CD4-positive, alpha-beta memory T cell (primary cell): ENCODE measurements around the gene ZNF536. TPM values are rescaled to one million over a fixed set of nuclear protein-coding genes. Genes with fewer than 3 reads are reported as not detected.

ENCODE experiments used
- CTCF ChIA-PET: fragments of 350-600 bp; sonication (Branson Sonifier 250); formaldehyde crosslinking; loops from one replicate; lab custom pipeline; 2021; ENCODE audit warnings: inconsistent platforms; ENCODE audit not compliant: partially characterized antibody; lab: Charles Lee
- POLR2A ChIA-PET: fragments of 350-600 bp; sonication (Branson Sonifier 250); formaldehyde crosslinking; loops from one replicate; lab custom pipeline; 2021; ENCODE audit not compliant: partially characterized antibody; lab: Charles Lee
- DNase-seq, 5 donors: peaks; one replicate each; pipeline versions ENCODE4 v3.0.0 to v3.0.0-alpha.2; 2020 to 2022; ENCODE audit warnings: mixed read lengths in 1 of 5
- H3K27ac ChIP-seq: one replicate; pipeline ENCODE4 v1.7.0; 2013; ENCODE audit warnings: low read depth, low read length
- H3K27me3 ChIP-seq: 2 replicates; pipeline ENCODE4 v1.7.0; 2013; ENCODE audit warnings: mild to moderate bottlenecking, low read length, moderate library complexity; ENCODE audit not compliant: insufficient read depth
- H3K36me3 ChIP-seq: 2 replicates; pipeline ENCODE4 v1.7.0; 2013; ENCODE audit warnings: mild to moderate bottlenecking, low read length, moderate library complexity; ENCODE audit not compliant: insufficient read depth
- H3K4me1 ChIP-seq: 2 replicates; pipeline ENCODE4 v1.7.0; 2013; ENCODE audit warnings: mild to moderate bottlenecking, low read length, moderate library complexity; ENCODE audit not compliant: insufficient read depth
- H3K4me3 ChIP-seq, 2 donors: one replicate each; pipeline ENCODE4 v1.7.0; 2013; ENCODE audit warnings: low read length in 2 of 2, mild to moderate bottlenecking in 1 of 2
- H3K9me3 ChIP-seq, 2 donors: one replicate each; pipeline ENCODE4 v1.7.0; 2013; ENCODE audit warnings: low read length in 2 of 2, control low read depth in 1 of 2; ENCODE audit not compliant: control insufficient read depth in 1 of 2
- H3K27ac Mint-ChIP-seq, 7 donors: one replicate each; pipeline ENCODE4 v1.8.0; 2020 to 2021; ENCODE audit warnings: mixed read lengths in 7 of 7, mild to moderate bottlenecking in 6 of 7, inconsistent platforms in 3 of 7, moderate library complexity in 3 of 7
- H3K27me3 Mint-ChIP-seq, 2 donors: one replicate each; pipeline ENCODE4 v1.8.0; 2020 to 2021; ENCODE audit warnings: mixed read lengths in 2 of 2
- H3K36me3 Mint-ChIP-seq, 2 donors: one replicate each; pipeline ENCODE4 v1.8.0; 2020 to 2021; ENCODE audit warnings: mixed read lengths in 2 of 2, inconsistent platforms in 1 of 2, mild to moderate bottlenecking in 1 of 2
- H3K4me1 Mint-ChIP-seq, 4 donors: one replicate each; pipeline ENCODE4 v1.8.0; 2020 to 2021; ENCODE audit warnings: mixed read lengths in 4 of 4, mild to moderate bottlenecking in 1 of 4
- H3K4me3 Mint-ChIP-seq, 8 donors: one replicate each; pipeline ENCODE4 v1.8.0; 2020 to 2021; ENCODE audit warnings: mixed read lengths in 8 of 8, mild to moderate bottlenecking in 7 of 8, moderate library complexity in 6 of 8, inconsistent platforms in 3 of 8
- H3K9me3 Mint-ChIP-seq, 8 donors: one replicate each; pipeline ENCODE4 v1.8.0; 2020 to 2021; ENCODE audit warnings: mixed read lengths in 8 of 8, mild to moderate bottlenecking in 5 of 8, inconsistent platforms in 3 of 8, moderate library complexity in 1 of 8
- intact Hi-C: fragments of 100-400 bp; cut with micrococcal nuclease; formaldehyde crosslinking; loops from one replicate; pipeline ENCODE4 v1.15.1; 2023
- polyA plus RNA-seq, 2 donors: library from polyadenylated mRNA; unstranded; fragments of 300-500 nt; fragmentation: Illumina TruSeq; gene quantifications; one replicate each; pipeline ENCODE4 v1.2.3, GENCODE V29; 2021
- total RNA-seq, 2 experiments: library from RNA; stranded (reverse); gene quantifications; one replicate each; pipeline ENCODE4 v1.2.3, GENCODE V29; 2021

The ZNF536 gene
- total and polyA plus RNA-seq, 4 experiments from 2014 or later = 0.20 TPM; not detected in 3

DNA sequence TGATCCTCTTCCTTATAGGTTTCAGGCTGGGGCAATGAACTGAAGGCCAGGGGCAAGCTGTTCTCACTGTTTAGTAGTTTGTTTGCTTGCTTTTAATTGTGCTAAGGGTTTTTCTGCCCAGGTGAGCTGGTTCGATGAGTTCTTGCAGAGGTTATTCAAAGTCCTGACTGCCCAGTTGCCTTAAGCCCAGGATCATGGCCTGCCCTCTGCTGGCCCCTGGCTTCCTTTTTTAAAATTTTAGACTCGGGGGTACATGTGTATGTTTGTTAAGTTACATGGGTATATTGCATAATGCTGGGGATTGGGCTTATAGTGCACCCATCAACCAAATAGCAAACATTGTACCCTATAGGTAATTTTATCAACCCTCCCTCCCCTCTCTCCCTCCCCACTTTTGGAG lies 65.7 kb downstream of the ZNF536 start:
- H3K4me1 ChIP-seq = no peaks in the 10 kb centered on the region
- Mint-ChIP-seq H3K9me3 (peaks cover 0 to 4% (median 0%) of the 10 kb centered on the region in 8 donors), H3K4me1 (no peaks in the 10 kb centered on the region), H3K36me3 (no peaks in the 10 kb centered on the region), H3K27ac (no peak overlapping the region), H3K27me3 (no peaks in the 10 kb centered on the region), H3K4me3 (no peak overlapping the region)
- no peak overlapping the region for H3K4me3 ChIP-seq
- no peaks in the 10 kb centered on the region for H3K36me3 ChIP-seq
- ChIA-PET CTCF (no interaction called here), POLR2A (no interaction called here)
- H3K27me3 ChIP-seq = no peaks in the 10 kb centered on the region
- no peak for DNase-seq
- intact Hi-C loops = no loop called here
- H3K9me3 ChIP-seq = no peaks in the 10 kb centered on the region
- H3K27ac ChIP-seq = no peak overlapping the region

- no peak overlapping the region for H3K27ac ChIP-seq
- no peaks in the 10 kb centered on the region for H3K9me3 ChIP-seq
Observed at GRCh38 chr19:30439310-30439709, 67.1 kb downstream of the ZNF536 start.

DNA sequence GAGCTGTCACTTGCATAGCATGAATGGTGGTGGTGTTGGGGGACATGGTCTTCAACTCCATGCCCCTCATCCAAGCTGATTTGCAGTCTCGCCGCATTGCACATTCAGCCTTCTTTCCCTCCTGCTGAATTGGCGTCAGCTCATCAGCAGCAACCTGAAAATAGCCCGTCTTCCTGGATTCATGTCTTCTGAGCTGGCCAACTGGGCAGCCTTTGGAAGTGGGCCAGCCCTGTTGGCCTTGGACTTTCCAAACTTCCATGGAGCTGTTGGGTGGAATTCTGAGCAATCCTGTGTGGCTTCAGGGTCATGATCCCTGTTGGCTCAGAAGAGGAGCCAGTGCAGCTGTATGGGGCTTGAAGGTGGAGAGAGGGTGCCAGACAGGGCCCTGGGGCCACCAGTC lies 68.8 kb downstream of the ZNF536 start:
- Histone ChIP-seq H3K27ac (no peak overlapping the region), H3K4me1 (no peaks in the 10 kb centered on the region), H3K9me3 (no peaks in the 10 kb centered on the region), H3K36me3 (no peaks in the 10 kb centered on the region), H3K27me3 (no peaks in the 10 kb centered on the region), H3K4me3 (no peak overlapping the region)
- no peaks in the 10 kb centered on the region for H3K27me3 Mint-ChIP-seq
- intact Hi-C loops = no loop called here
- no peaks in the 10 kb centered on the region for H3K36me3 Mint-ChIP-seq
- no peak overlapping the region for H3K27ac Mint-ChIP-seq
- CTCF ChIA-PET = no interaction called here
- DNase-seq = no peak
- H3K9me3 Mint-ChIP-seq = peaks cover 0 to 7% (median 0%) of the 10 kb centered on the region in 8 donors
- H3K4me3 Mint-ChIP-seq = no peak overlapping the region
- POLR2A ChIA-PET = no interaction called here
- H3K4me1 Mint-ChIP-seq = no peaks in the 10 kb centered on the region

More at GRCh38 chr19:30439310-30439709, 67.1 kb downstream of the ZNF536 start:
- no peaks in the 10 kb centered on the region for H3K36me3 ChIP-seq
- H3K9me3 Mint-ChIP-seq = peaks cover 0 to 7% (median 0%) of the 10 kb centered on the region in 8 donors
- no peaks in the 10 kb centered on the region for H3K36me3 Mint-ChIP-seq
- ChIA-PET POLR2A (no interaction called here), CTCF (no interaction called here)
- intact Hi-C loops = no loop called here
- DNase-seq = no peak
- H3K27ac Mint-ChIP-seq = no peak overlapping the region
- no peaks in the 10 kb centered on the region for H3K27me3 Mint-ChIP-seq
- no peaks in the 10 kb centered on the region for H3K4me1 Mint-ChIP-seq
- no peak overlapping the region for H3K4me3 ChIP-seq
- no peaks in the 10 kb centered on the region for H3K4me1 ChIP-seq
- no peaks in the 10 kb centered on the region for H3K27me3 ChIP-seq
- H3K4me3 Mint-ChIP-seq = no peak overlapping the region

DNA sequence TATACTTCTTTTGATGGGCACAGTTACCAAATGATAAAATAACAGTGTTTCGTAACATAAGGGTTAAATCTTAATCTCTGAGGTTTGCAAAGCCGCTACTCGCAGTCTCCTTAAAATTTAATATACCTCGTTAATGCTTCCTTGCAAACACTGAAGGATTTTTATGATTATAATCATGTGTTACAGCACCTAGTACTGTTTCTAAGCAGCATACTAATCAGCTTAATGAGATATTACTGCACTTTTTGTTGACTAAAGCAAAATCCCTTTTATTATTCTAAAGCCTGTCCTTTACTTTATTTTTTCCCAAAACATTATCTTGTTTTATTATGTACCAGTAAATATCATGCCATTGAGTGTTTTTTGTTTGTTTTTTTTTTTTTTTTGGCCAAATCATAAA lies 70.5 kb downstream of the ZNF536 start:
- no peak overlapping the region for H3K27ac ChIP-seq
- H3K36me3 Mint-ChIP-seq = no peaks in the 10 kb centered on the region
- no peaks in the 10 kb centered on the region for H3K4me1 Mint-ChIP-seq
- no peak for DNase-seq
- no peaks in the 10 kb centered on the region for H3K27me3 Mint-ChIP-seq
- intact Hi-C loops = no loop called here
- POLR2A ChIA-PET = no interaction called here
- no peaks in the 10 kb centered on the region for H3K36me3 ChIP-seq
- CTCF ChIA-PET = no interaction called here
- H3K9me3 ChIP-seq = no peaks in the 10 kb centered on the region
- H3K27ac Mint-ChIP-seq = no peak overlapping the region
- H3K27me3 ChIP-seq = no peaks in the 10 kb centered on the region
- H3K4me3 Mint-ChIP-seq = no peak overlapping the region
- H3K9me3 Mint-ChIP-seq = peaks cover 0 to 7% (median 0%) of the 10 kb centered on the region in 8 donors
- H3K4me3 ChIP-seq = no peak overlapping the region
- no peaks in the 10 kb centered on the region for H3K4me1 ChIP-seq

GRCh38 chr19:30443531-30444252 lies 71.5 kb downstream of the ZNF536 start:
- Mint-ChIP-seq H3K4me1 (no peaks in the 10 kb centered on the region), H3K27me3 (no peaks in the 10 kb centered on the region), H3K4me3 (no peak overlapping the region), H3K36me3 (no peaks in the 10 kb centered on the region), H3K27ac (no peak overlapping the region), H3K9me3 (peaks cover 0 to 7% (median 0%) of the 10 kb centered on the region in 8 donors)
- H3K4me1 ChIP-seq = no peaks in the 10 kb centered on the region
- no peaks in the 10 kb centered on the region for H3K9me3 ChIP-seq
- H3K27me3 ChIP-seq = no peaks in the 10 kb centered on the region
- intact Hi-C loops = no loop called here
- no peaks in the 10 kb centered on the region for H3K36me3 ChIP-seq
- DNase-seq = no peak
- H3K27ac ChIP-seq = no peak overlapping the region
- no peak overlapping the region for H3K4me3 ChIP-seq
- ChIA-PET POLR2A (no interaction called here), CTCF (no interaction called here)

DNA sequence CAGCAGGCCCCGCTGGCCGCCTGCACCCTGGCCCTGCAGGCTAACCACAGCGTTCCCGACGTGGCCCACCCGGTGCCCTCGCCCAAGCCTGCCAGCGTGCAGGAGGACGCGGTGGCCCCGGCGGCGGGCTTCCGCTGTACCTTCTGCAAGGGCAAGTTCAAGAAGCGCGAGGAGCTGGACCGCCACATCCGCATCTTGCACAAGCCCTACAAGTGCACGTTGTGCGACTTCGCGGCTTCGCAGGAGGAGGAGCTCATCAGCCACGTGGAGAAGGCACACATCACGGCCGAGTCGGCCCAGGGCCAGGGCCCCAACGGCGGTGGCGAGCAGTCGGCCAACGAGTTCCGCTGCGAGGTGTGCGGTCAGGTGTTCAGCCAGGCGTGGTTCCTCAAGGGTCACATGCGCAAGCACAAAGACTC lies 72.1 kb downstream of the ZNF536 start:
- intact Hi-C loops = no loop called here
- Mint-ChIP-seq H3K27ac (no peak overlapping the region), H3K4me1 (no peaks in the 10 kb centered on the region), H3K36me3 (no peaks in the 10 kb centered on the region), H3K4me3 (no peak overlapping the region), H3K27me3 (no peaks in the 10 kb centered on the region), H3K9me3 (peaks cover 0 to 7% (median 0%) of the 10 kb centered on the region in 8 donors)
- Histone ChIP-seq H3K27me3 (no peaks in the 10 kb centered on the region), H3K27ac (no peak overlapping the region), H3K36me3 (no peaks in the 10 kb centered on the region), H3K4me1 (no peaks in the 10 kb centered on the region), H3K9me3 (no peaks in the 10 kb centered on the region), H3K4me3 (no peak overlapping the region)
- DNase-seq = no peak
- ChIA-PET CTCF (no interaction called here), POLR2A (no interaction called here)

GRCh38 chr19:30444686-30445232 lies 72.6 kb downstream of the ZNF536 start:
- DNase-seq = no peak
- ChIA-PET POLR2A (no interaction called here), CTCF (no interaction called here)
- Histone ChIP-seq H3K9me3 (no peaks in the 10 kb centered on the region), H3K4me1 (no peaks in the 10 kb centered on the region), H3K27me3 (no peaks in the 10 kb centered on the region), H3K4me3 (no peak overlapping the region), H3K27ac (no peak overlapping the region), H3K36me3 (no peaks in the 10 kb centered on the region)
- Mint-ChIP-seq H3K36me3 (no peaks in the 10 kb centered on the region), H3K4me3 (no peak overlapping the region), H3K4me1 (no peaks in the 10 kb centered on the region), H3K27ac (no peak overlapping the region), H3K27me3 (no peaks in the 10 kb centered on the region), H3K9me3 (peaks cover 0 to 7% (median 0%) of the 10 kb centered on the region in 8 donors)
- intact Hi-C loops = no loop called here
